Renal cortex interstitium (tissue), 11 donors: ENCODE data around the gene DHDDS. TPM values are rescaled to one million over a fixed set of nuclear protein-coding genes. Genes with fewer than 3 reads are reported as not detected.

Experiments used
- DNase-seq, 11 donors: peaks; one replicate each; pipeline ENCODE4 v3.0.0-alpha.2; 2013; ENCODE audit warnings: low read depth in 9 of 11, low spot score in 4 of 11; ENCODE audit errors: extremely low read depth in 1 of 11
- polyA plus RNA-seq, 3 donors: library from polyadenylated mRNA; unstranded; fragments of 120-200 nt; gene quantifications; one replicate each; pipeline ENCODE4 v1.2.1, GENCODE V29; 2013; ENCODE audit not compliant: insufficient read length in 3 of 3

The DHDDS gene
- polyA plus RNA-seq, 3 donors, result 32.5 to 45.8 (median 34.2) TPM

- DNase-seq, result no peak
Observed at GRCh38 chr1:26469558-26469957, 37.4 kb downstream of the DHDDS start.

GRCh38 chr1:26470878-26471497 lies 38.9 kb downstream of the DHDDS start:
- DNase-seq, result no peak

GRCh38 chr1:26471498-26472319 lies 39.6 kb downstream of the DHDDS start:
- DNase-seq, result peak in 10 of 11 donors; percentile 38 to 70 (median 61)

- peak in 10 of 11 donors; percentile 68 to 92 (median 90) for DNase-seq
Observed at GRCh38 chr1:26472320-26472900, 40.3 kb downstream of the DHDDS start, which contains the start of gene HMGN2. TSS of gene HMGN2 (plus strand) at chr1:26472440. CDS start at chr1:26472613, 173 bp downstream.

- DNase-seq, result peak; percentile 81 to 93 (median 88)
Observed at GRCh38 chr1:26472901-26473845, 41.1 kb downstream of the DHDDS start.

- DNase-seq, result no peak
Observed at GRCh38 chr1:26474818-26475217, 42.7 kb downstream of the DHDDS start.

- no peak for DNase-seq
Observed at GRCh38 chr1:26475989-26476388, 43.9 kb downstream of the DHDDS start.

- no peak for DNase-seq
Observed at GRCh38 chr1:26476958-26477357, 44.8 kb downstream of the DHDDS start.

GRCh38 chr1:26477446-26478152 lies 45.5 kb downstream of the DHDDS start:
- no peak for DNase-seq

GRCh38 chr1:26478159-26478558 lies 46.0 kb downstream of the DHDDS start:
- DNase-seq, result no peak

GRCh38 chr1:26478988-26479387 lies 46.9 kb downstream of the DHDDS start:
- DNase-seq, result no peak

GRCh38 chr1:26482921-26483320 lies 50.8 kb downstream of the DHDDS start:
- DNase-seq, result no peak

- DNase-seq, result no peak
Observed at GRCh38 chr1:26483980-26484379, 51.9 kb downstream of the DHDDS start.

- no peak for DNase-seq
Observed at GRCh38 chr1:26490155-26490554, 58.0 kb downstream of the DHDDS start.

- no peak for DNase-seq
Observed at GRCh38 chr1:26493267-26493666, 61.1 kb downstream of the DHDDS start.

GRCh38 chr1:26493938-26494337 lies 61.8 kb downstream of the DHDDS start:
- no peak for DNase-seq

GRCh38 chr1:26496861-26497260 lies 64.7 kb downstream of the DHDDS start:
- peak in 8 of 11 donors; percentile 22 to 63 (median 52) for DNase-seq

- DNase-seq, result no peak
Observed at GRCh38 chr1:26498894-26499293, 66.8 kb downstream of the DHDDS start.
